A549 (cell line): ENCODE results near the gene RGS6.

Source experiments
- ESRRA ChIP-seq: fragments of 150-350 bp; IDR thresholded peaks from 2 replicates; pipeline ENCODE4 v1.6.1; 2014; ENCODE audit warnings: mild to moderate bottlenecking, low read length, borderline replicate concordance
- TF ChIP-seq, protein P1 (sequence below): fragments of >200 bp; sonication (Bioruptor Twin); formaldehyde crosslinking; IDR thresholded peaks from 3 replicates; pipeline ENCODE4 v1.5.1; 2016
- TF ChIP-seq, protein P2 (sequence below): fragments of 200-600 bp; sonication (generic); IDR thresholded peaks from 2 replicates; pipeline ENCODE4 v1.6.1; 2016; ENCODE audit warnings: antibody characterized with exemption, mild to moderate bottlenecking, moderate library complexity

DNA sequence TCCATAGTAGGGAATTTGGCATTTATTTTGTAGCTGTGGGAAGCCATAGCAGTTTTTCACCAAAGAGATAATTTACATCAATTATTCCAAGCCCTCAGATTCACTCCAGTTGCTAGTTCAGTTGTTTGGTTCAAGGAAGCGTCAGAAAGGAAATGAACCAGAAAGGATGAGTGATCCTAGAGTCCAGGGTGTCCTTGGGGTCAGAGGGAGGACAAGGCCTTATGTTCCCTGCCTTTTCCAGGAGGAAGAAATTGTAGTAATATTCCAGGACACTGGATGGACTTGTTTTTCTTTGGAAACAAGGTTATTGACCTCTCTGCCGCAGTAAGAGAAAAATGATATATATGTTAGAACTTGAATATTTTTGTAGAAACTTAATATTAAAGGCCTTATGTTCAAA, 409.5 kb downstream of the RGS6 start:
- TF ChIP-seq, protein P1, sequence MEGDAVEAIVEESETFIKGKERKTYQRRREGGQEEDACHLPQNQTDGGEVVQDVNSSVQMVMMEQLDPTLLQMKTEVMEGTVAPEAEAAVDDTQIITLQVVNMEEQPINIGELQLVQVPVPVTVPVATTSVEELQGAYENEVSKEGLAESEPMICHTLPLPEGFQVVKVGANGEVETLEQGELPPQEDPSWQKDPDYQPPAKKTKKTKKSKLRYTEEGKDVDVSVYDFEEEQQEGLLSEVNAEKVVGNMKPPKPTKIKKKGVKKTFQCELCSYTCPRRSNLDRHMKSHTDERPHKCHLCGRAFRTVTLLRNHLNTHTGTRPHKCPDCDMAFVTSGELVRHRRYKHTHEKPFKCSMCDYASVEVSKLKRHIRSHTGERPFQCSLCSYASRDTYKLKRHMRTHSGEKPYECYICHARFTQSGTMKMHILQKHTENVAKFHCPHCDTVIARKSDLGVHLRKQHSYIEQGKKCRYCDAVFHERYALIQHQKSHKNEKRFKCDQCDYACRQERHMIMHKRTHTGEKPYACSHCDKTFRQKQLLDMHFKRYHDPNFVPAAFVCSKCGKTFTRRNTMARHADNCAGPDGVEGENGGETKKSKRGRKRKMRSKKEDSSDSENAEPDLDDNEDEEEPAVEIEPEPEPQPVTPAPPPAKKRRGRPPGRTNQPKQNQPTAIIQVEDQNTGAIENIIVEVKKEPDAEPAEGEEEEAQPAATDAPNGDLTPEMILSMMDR = no peak
- TF ChIP-seq, protein P2, sequence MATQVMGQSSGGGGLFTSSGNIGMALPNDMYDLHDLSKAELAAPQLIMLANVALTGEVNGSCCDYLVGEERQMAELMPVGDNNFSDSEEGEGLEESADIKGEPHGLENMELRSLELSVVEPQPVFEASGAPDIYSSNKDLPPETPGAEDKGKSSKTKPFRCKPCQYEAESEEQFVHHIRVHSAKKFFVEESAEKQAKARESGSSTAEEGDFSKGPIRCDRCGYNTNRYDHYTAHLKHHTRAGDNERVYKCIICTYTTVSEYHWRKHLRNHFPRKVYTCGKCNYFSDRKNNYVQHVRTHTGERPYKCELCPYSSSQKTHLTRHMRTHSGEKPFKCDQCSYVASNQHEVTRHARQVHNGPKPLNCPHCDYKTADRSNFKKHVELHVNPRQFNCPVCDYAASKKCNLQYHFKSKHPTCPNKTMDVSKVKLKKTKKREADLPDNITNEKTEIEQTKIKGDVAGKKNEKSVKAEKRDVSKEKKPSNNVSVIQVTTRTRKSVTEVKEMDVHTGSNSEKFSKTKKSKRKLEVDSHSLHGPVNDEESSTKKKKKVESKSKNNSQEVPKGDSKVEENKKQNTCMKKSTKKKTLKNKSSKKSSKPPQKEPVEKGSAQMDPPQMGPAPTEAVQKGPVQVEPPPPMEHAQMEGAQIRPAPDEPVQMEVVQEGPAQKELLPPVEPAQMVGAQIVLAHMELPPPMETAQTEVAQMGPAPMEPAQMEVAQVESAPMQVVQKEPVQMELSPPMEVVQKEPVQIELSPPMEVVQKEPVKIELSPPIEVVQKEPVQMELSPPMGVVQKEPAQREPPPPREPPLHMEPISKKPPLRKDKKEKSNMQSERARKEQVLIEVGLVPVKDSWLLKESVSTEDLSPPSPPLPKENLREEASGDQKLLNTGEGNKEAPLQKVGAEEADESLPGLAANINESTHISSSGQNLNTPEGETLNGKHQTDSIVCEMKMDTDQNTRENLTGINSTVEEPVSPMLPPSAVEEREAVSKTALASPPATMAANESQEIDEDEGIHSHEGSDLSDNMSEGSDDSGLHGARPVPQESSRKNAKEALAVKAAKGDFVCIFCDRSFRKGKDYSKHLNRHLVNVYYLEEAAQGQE = no peak
- no peak for TF ChIP-seq ESRRA
